ENCODE results near the gene TSEN34. TPM values are rescaled to one million over a fixed set of nuclear protein-coding genes. Genes with fewer than 3 reads are reported as not detected.

TSEN34 gene
- total and polyA plus RNA-seq, 2 donors (not counting 1 experiment from before 2014, with no cell fraction given): 22.5 to 57.8 TPM

DNA sequence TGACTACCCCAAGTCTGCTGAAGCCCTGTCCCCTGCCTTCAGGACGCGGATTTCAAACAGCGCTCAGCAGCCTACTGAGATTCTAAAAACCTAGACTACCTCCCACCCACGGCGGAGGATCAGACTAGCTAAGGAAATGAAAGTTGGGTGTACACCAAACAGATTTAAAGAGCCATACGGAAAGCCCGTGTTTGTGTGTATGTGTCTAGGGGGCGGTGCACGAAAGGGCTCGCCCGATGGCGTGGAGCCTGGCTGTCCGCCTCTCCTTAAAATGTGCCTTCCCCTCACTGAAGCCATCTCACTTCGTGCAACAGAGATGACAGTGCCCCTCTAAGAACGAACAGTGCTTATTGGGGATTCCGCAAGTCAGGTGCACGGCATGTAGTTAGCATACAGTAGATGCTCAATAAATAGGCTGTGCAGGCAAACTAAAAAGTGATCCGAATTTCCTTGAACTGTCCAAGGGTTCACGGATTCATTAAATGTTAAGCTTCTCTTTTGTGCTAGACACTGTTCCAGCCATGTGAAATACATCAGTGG is 32.2 kb upstream of the TSEN34 start:
- no peaks in the 10 kb centered on the region for H3K27me3 ChIP-seq (ENCODE audit: control insufficient read depth, insufficient read depth, low read length)

DNA sequence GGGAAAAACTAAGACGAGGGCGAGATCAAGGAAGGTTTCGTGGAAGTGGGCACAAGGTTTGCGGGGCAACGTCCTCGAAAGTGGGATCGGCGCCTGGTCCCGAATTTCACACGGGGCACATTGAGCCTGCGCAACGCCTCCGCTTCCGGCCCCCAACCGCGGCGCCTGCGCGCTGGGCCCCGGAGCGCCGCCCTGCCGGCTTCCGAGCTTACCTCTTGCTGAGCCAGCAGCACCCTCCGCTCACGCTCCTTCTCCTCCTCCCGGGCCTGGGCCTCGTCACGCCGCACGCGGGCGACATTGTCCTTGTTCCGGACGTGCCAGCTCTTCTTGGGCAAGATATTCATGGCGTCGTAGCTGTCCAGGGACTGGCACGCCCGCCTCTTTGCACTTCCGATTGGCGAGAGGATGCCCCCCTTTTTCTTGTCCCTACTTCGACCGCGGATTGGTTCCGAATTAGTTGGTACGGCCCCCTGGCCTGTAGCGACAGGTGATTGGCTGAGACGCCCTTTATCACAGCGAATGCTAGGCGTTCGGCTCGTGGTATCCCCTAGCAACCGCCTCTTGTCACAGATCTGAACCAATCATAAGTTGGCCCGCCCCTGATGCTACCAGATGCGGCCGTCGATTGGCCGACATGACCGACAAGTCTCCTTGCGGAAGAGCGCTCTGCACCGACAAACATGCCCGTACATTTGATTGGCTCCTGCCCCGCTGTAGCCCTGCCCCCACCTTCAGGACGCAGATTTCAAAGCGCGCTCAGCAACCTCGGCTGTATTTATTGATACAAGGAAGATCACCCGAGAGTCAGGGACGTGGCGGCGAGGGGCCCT is 31.5 kb upstream of the TSEN34 start, which contains the start of gene LENG1:
Gene LENG1, minus strand, starts transcription at position 370 of the 830 bp plus-strand sequence. Its CDS starts 26 bp downstream, at position 344.
- Histone ChIP-seq H3K36me3 (ENCODE audit: control insufficient read depth, insufficient read depth, low read length) (peaks cover 16% of the 10 kb centered on the region), H3K9me3 (ENCODE audit: control insufficient read depth, insufficient read depth, low read depth, low read length) (no peaks in the 10 kb centered on the region), H3K79me2 (ENCODE audit: control insufficient read depth, insufficient read depth, low read length) (peaks cover 8% of the 10 kb centered on the region), H3K9ac (ENCODE audit: insufficient read depth, low read length) (peak within 1 kb of the TSS; percentile 99), H2AFZ (ENCODE audit: low read length) (peak within 1 kb of the TSS; percentile 92), H3K4me2 (ENCODE audit: extremely low read depth, insufficient read depth, low read length) (peak within 1 kb of the TSS; percentile 97), H3K27me3 (ENCODE audit: control insufficient read depth, insufficient read depth, low read length) (no peaks in the 10 kb centered on the region), H3K4me3 (replicated peaks in 1 of 4; ENCODE audit: control extremely low read depth in 1 of 4, insufficient read depth in 1 of 4, low read depth in 3 of 4, low read length in 4 of 4) (peak within 1 kb of the TSS; percentile 72 to 98 (median 93)), H4K20me1 (ENCODE audit: control insufficient read depth, extremely low read depth, insufficient read depth, low read length) (no peaks in the 10 kb centered on the region), H3K4me1 (ENCODE audit: control insufficient read depth, extremely low read depth, insufficient read depth, low read length) (peaks cover 15% of the 10 kb centered on the region), H3K27ac (ENCODE audit: insufficient read depth, low read length) (peak within 1 kb of the TSS; percentile 98)
- TF ChIP-seq, protein P1, sequence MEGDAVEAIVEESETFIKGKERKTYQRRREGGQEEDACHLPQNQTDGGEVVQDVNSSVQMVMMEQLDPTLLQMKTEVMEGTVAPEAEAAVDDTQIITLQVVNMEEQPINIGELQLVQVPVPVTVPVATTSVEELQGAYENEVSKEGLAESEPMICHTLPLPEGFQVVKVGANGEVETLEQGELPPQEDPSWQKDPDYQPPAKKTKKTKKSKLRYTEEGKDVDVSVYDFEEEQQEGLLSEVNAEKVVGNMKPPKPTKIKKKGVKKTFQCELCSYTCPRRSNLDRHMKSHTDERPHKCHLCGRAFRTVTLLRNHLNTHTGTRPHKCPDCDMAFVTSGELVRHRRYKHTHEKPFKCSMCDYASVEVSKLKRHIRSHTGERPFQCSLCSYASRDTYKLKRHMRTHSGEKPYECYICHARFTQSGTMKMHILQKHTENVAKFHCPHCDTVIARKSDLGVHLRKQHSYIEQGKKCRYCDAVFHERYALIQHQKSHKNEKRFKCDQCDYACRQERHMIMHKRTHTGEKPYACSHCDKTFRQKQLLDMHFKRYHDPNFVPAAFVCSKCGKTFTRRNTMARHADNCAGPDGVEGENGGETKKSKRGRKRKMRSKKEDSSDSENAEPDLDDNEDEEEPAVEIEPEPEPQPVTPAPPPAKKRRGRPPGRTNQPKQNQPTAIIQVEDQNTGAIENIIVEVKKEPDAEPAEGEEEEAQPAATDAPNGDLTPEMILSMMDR (conservative IDR thresholded peaks at IDR 0.05 in 1 of 2, IDR thresholded peaks at IDR 0.05 in 1 of 2; ENCODE audit: low read depth in 1 of 2, low read length in 2 of 2): peak; percentile 26 to 44
- TF ChIP-seq EZH2 (IDR thresholded peaks at IDR 0.05; ENCODE audit: low read length, missing control alignments): no peak
- DNase-seq (ENCODE audit: low read depth in 2 of 2): peak; percentile 100

More for the DNA sequence above, 32.2 kb upstream of the TSEN34 start:
- Histone ChIP-seq H3K79me2 (ENCODE audit: control insufficient read depth, insufficient read depth, low read length) (peaks cover 8% of the 10 kb centered on the region), H3K4me2 (ENCODE audit: extremely low read depth, insufficient read depth, low read length) (peak overlapping the region; percentile 97), H3K36me3 (ENCODE audit: control insufficient read depth, insufficient read depth, low read length) (peaks cover 21% of the 10 kb centered on the region), H4K20me1 (ENCODE audit: control insufficient read depth, extremely low read depth, insufficient read depth, low read length) (no peaks in the 10 kb centered on the region), H3K9me3 (ENCODE audit: control insufficient read depth, insufficient read depth, low read depth, low read length) (no peaks in the 10 kb centered on the region), H3K4me3 (replicated peaks in 1 of 4; ENCODE audit: control extremely low read depth in 1 of 4, insufficient read depth in 1 of 4, low read depth in 3 of 4, low read length in 4 of 4) (peak overlapping the region; percentile 67 to 98 (median 93)), H3K27ac (ENCODE audit: insufficient read depth, low read length) (peak overlapping the region; percentile 98), H3K4me1 (ENCODE audit: control insufficient read depth, extremely low read depth, insufficient read depth, low read length) (peaks cover 16% of the 10 kb centered on the region), H2AFZ (ENCODE audit: low read length) (peak overlapping the region; percentile 92), H3K9ac (ENCODE audit: insufficient read depth, low read length) (peak overlapping the region; percentile 99)
- TF ChIP-seq EZH2 (IDR thresholded peaks at IDR 0.05; ENCODE audit: low read length, missing control alignments): no peak
- TF ChIP-seq, protein P1 (conservative IDR thresholded peaks at IDR 0.05 in 1 of 2, IDR thresholded peaks at IDR 0.05 in 1 of 2; ENCODE audit: low read depth in 1 of 2, low read length in 2 of 2): no peak
- no peak for DNase-seq (ENCODE audit: low read depth in 2 of 2)

DNA sequence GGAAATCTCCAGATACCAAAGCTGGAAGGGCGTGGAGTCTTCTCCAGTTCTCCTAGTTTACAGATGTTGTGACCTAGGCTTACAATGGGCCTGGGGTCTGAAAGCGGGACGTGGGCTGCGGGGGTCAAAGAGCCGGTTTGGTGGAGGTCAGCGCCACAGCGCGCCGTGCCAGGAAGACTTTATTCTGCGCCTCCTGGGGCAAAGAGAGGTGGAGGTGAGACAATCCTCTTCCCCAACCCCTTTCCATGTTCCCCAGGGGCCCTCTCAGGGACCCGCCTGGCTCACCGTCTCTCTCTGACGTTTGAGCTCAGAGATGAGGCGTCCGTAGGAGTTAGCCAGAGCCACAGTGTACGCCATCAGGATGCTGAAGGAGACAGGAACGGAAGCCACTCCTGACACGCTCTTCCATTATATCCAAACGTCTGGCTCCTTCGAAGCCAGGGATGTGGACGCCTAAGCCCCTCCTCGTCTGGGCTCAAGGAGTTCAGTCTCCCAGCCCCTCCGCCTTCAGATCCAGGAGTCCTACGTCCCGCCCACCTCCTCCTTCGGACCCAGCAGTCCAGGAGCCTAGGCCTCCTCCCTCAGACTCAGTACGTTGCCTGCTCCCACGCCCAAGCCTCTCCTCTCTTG is 30.8 kb upstream of the TSEN34 start:
- Histone ChIP-seq H3K36me3 (ENCODE audit: control insufficient read depth, insufficient read depth, low read length) (peaks cover 10% of the 10 kb centered on the region), H3K4me1 (ENCODE audit: control insufficient read depth, extremely low read depth, insufficient read depth, low read length) (peaks cover 13% of the 10 kb centered on the region), H3K9ac (ENCODE audit: insufficient read depth, low read length) (peak overlapping the region; percentile 62), H3K4me3 (replicated peaks in 1 of 4; ENCODE audit: control extremely low read depth in 1 of 4, insufficient read depth in 1 of 4, low read depth in 3 of 4, low read length in 4 of 4) (peak overlapping the region; percentile 57 to 77 (median 66)), H3K79me2 (ENCODE audit: control insufficient read depth, insufficient read depth, low read length) (peaks cover 8% of the 10 kb centered on the region), H3K9me3 (ENCODE audit: control insufficient read depth, insufficient read depth, low read depth, low read length) (no peaks in the 10 kb centered on the region), H3K4me2 (ENCODE audit: extremely low read depth, insufficient read depth, low read length) (peak overlapping the region; percentile 97), H4K20me1 (ENCODE audit: control insufficient read depth, extremely low read depth, insufficient read depth, low read length) (no peaks in the 10 kb centered on the region), H3K27ac (ENCODE audit: insufficient read depth, low read length) (peak overlapping the region; percentile 91), H3K27me3 (ENCODE audit: control insufficient read depth, insufficient read depth, low read length) (no peaks in the 10 kb centered on the region), H2AFZ (ENCODE audit: low read length) (peak overlapping the region; percentile 73)
- peak in 1 of 2 donors; percentile 45 for DNase-seq (ENCODE audit: low read depth in 2 of 2)
- TF ChIP-seq EZH2 (IDR thresholded peaks at IDR 0.05; ENCODE audit: low read length, missing control alignments): no peak
- TF ChIP-seq, protein P1 (conservative IDR thresholded peaks at IDR 0.05 in 1 of 2, IDR thresholded peaks at IDR 0.05 in 1 of 2; ENCODE audit: low read depth in 1 of 2, low read length in 2 of 2): no peak

Data from fibroblast of lung (primary cell).